UCSD-AML1 (cell line): ENCODE measurements around the gene NSL1.
"Not testable (repeated sequence)": the region's sequence is repeated elsewhere in the genome, so short reads cannot be mapped to it uniquely, and the experiment has no call there.

Experiments
- DNase-seq: peaks from one replicate; lab custom pipeline; 2025; ENCODE audit not compliant: unreplicated experiment; lab: John Stamatoyannopoulos, UW

NSL1 gene

GRCh38 chr1:212791676-212792395 is at the start of gene NSL1, which contains the start of gene TATDN3:
TSS of gene NSL1 (minus strand) at chr1:212791777. CDS start at chr1:212791763, 14 bp downstream.
TSS of gene TATDN3 (plus strand) at chr1:212791894. CDS start at chr1:212791922, 28 bp downstream.
- DNase-seq = peak; percentile 96

- DNase-seq = no peak
Measured at GRCh38 chr1:212838145-212838544, 46.6 kb upstream of the NSL1 start.

- not testable (repeated sequence) for DNase-seq
Measured at GRCh38 chr1:212833211-212834207, 41.9 kb upstream of the NSL1 start.

GRCh38 chr1:212828395-212828794 is 36.8 kb upstream of the NSL1 start:
- no peak for DNase-seq

- no peak for DNase-seq
Measured at GRCh38 chr1:212827831-212828278, 36.3 kb upstream of the NSL1 start.

- no peak for DNase-seq
Measured at GRCh38 chr1:212827171-212827776, 35.7 kb upstream of the NSL1 start.

GRCh38 chr1:212825798-212826452 is 34.3 kb upstream of the NSL1 start:
- DNase-seq = no peak

- no peak for DNase-seq
Measured at GRCh38 chr1:212824201-212824600, 32.6 kb upstream of the NSL1 start.

- DNase-seq = no peak
Measured at GRCh38 chr1:212822956-212823355, 31.4 kb upstream of the NSL1 start.

GRCh38 chr1:212820969-212821368 is 29.4 kb upstream of the NSL1 start:
- no peak for DNase-seq

GRCh38 chr1:212819726-212820125 is 28.1 kb upstream of the NSL1 start:
- DNase-seq = no peak

GRCh38 chr1:212816567-212817278 is 25.1 kb upstream of the NSL1 start:
- DNase-seq = no peak

- DNase-seq = no peak
Measured at GRCh38 chr1:212814537-212815334, 23.2 kb upstream of the NSL1 start.

GRCh38 chr1:212805767-212806166 is 14.2 kb upstream of the NSL1 start:
- no peak for DNase-seq

GRCh38 chr1:212797681-212798080 is 6.1 kb upstream of the NSL1 start:
- DNase-seq = no peak

GRCh38 chr1:212794561-212795014 is 3.0 kb upstream of the NSL1 start:
- no peak for DNase-seq

GRCh38 chr1:212792396-212792908 is 875 bp upstream of the NSL1 start:
- no peak for DNase-seq

GRCh38 chr1:212791261-212791675 is 309 bp downstream of the NSL1 start:
- no peak for DNase-seq

GRCh38 chr1:212785871-212786270 is 5.7 kb downstream of the NSL1 start:
- no peak for DNase-seq
